Nephron (organoid): Measurements from ENCODE around the gene PHF13.

Experiments used
- H3K27ac Mint-ChIP-seq, 3 experiments: 2 replicates each; pipeline ENCODE4 v1.8.0; 2020; ENCODE audit warnings: mixed read lengths in 3 of 3, mild to moderate bottlenecking in 2 of 3, moderate library complexity in 1 of 3
- H3K27me3 Mint-ChIP-seq: 2 replicates; pipeline ENCODE4 v1.8.0; 2021; ENCODE audit warnings: low read depth, mild to moderate bottlenecking, moderate library complexity, mixed read lengths
- H3K36me3 Mint-ChIP-seq: 2 replicates; pipeline ENCODE4 v1.8.0; 2020; ENCODE audit warnings: low read depth, mixed read lengths
- H3K4me1 Mint-ChIP-seq: 2 replicates; pipeline ENCODE4 v1.8.0; 2020; ENCODE audit warnings: mixed read lengths
- H3K4me3 Mint-ChIP-seq, 3 experiments: 2 replicates each; pipeline ENCODE4 v1.8.0; 2020; ENCODE audit warnings: mild to moderate bottlenecking in 3 of 3, mixed read lengths in 3 of 3, moderate library complexity in 2 of 3
- H3K9me3 Mint-ChIP-seq: 2 replicates; pipeline ENCODE4 v1.8.0; 2020; ENCODE audit warnings: mixed read lengths
- CTCF ChIP-seq, 3 experiments: fragments of 200-600 bp; sonication (generic); IDR thresholded peaks; one replicate each; pipeline ENCODE4 v1.5.0; 2021; ENCODE audit warnings: antibody characterized with exemption in 3 of 3; ENCODE audit not compliant: unreplicated experiment in 3 of 3

The PHF13 gene

GRCh38 chr1:6602669-6603237, 10.8 kb upstream of the PHF13 start, which contains the start of gene KLHL21:
Gene KLHL21, minus strand, starts transcription at chr1:6602869. Its CDS starts 52 bp downstream, at chr1:6602817.
- Mint-ChIP-seq H3K27ac (peak within 1 kb of the TSS; percentile 99 to 100 (median 100)), H3K4me3 (peak within 1 kb of the TSS; percentile 92 to 98 (median 98)), H3K36me3 (peaks cover 3% of the 10 kb centered on the region), H3K4me1 (peaks cover 41% of the 10 kb centered on the region), H3K27me3 (no peaks in the 10 kb centered on the region), H3K9me3 (no peaks in the 10 kb centered on the region)
- TF ChIP-seq CTCF (IDR thresholded peaks at IDR 0.05; ENCODE audit: unreplicated experiment in 3 of 3): no peak

DNA sequence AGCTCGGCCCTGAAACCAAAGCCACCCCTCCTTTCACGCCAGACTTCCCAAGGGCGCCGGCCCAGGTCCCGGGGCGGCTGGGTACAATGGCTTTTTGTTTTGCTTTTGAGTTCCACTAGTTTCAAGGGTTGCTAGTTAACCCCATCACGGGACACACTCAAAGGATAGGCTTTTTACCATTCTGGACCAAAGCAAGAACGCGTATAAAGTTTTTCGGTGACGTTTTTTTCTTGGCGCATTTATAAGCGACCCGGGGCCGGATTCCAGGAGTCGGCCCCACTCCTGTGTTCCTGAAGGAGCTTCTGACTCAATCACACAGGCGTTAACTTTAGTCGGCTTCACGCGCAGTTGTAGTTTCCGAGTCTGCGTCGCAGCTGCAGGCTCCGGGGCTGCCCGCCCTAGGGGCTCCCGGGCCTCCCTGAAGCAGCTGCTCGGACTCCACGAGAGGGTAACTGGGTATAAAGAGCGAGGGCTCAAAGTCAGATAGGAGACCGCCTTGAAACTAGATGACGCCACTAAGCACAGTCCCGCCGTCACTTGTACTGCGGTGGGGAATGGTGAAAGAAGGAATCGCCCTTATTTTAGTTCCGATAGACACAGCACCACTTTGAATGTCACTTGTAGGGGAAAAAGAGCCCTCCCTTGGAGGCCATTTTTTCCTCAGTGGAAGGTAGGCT, 10.2 kb upstream of the PHF13 start:
- Mint-ChIP-seq H3K4me3 (peak overlapping the region; percentile 80 to 87 (median 84)), H3K36me3 (no peaks in the 10 kb centered on the region), H3K27ac (peak overlapping the region; percentile 99 to 100 (median 100)), H3K27me3 (no peaks in the 10 kb centered on the region), H3K9me3 (no peaks in the 10 kb centered on the region), H3K4me1 (peaks cover 43% of the 10 kb centered on the region)
- TF ChIP-seq CTCF (IDR thresholded peaks at IDR 0.05; ENCODE audit: unreplicated experiment in 3 of 3): no peak

GRCh38 chr1:6603915-6604558, 9.5 kb upstream of the PHF13 start:
- Mint-ChIP-seq H3K4me1 (peaks cover 42% of the 10 kb centered on the region), H3K9me3 (no peaks in the 10 kb centered on the region), H3K27me3 (no peaks in the 10 kb centered on the region), H3K36me3 (no peaks in the 10 kb centered on the region), H3K4me3 (peak overlapping the region; percentile 80 to 87 (median 84)), H3K27ac (peak overlapping the region; percentile 99 to 100 (median 100))
- peak in 1 of 3 experiments; percentile 13 for TF ChIP-seq CTCF (IDR thresholded peaks at IDR 0.05; ENCODE audit: unreplicated experiment in 3 of 3)

GRCh38 chr1:6612641-6613360, 730 bp upstream of the PHF13 start:
- peaks cover 4% of the 10 kb centered on the region for H3K36me3 Mint-ChIP-seq
- H3K27me3 Mint-ChIP-seq: no peaks in the 10 kb centered on the region
- peak overlapping the region; percentile 86 to 96 (median 95) for H3K27ac Mint-ChIP-seq
- no peaks in the 10 kb centered on the region for H3K9me3 Mint-ChIP-seq
- TF ChIP-seq CTCF (IDR thresholded peaks at IDR 0.05; ENCODE audit: unreplicated experiment in 3 of 3): no peak
- H3K4me1 Mint-ChIP-seq: peaks cover 33% of the 10 kb centered on the region
- peak overlapping the region; percentile 91 to 98 (median 93) for H3K4me3 Mint-ChIP-seq

DNA sequence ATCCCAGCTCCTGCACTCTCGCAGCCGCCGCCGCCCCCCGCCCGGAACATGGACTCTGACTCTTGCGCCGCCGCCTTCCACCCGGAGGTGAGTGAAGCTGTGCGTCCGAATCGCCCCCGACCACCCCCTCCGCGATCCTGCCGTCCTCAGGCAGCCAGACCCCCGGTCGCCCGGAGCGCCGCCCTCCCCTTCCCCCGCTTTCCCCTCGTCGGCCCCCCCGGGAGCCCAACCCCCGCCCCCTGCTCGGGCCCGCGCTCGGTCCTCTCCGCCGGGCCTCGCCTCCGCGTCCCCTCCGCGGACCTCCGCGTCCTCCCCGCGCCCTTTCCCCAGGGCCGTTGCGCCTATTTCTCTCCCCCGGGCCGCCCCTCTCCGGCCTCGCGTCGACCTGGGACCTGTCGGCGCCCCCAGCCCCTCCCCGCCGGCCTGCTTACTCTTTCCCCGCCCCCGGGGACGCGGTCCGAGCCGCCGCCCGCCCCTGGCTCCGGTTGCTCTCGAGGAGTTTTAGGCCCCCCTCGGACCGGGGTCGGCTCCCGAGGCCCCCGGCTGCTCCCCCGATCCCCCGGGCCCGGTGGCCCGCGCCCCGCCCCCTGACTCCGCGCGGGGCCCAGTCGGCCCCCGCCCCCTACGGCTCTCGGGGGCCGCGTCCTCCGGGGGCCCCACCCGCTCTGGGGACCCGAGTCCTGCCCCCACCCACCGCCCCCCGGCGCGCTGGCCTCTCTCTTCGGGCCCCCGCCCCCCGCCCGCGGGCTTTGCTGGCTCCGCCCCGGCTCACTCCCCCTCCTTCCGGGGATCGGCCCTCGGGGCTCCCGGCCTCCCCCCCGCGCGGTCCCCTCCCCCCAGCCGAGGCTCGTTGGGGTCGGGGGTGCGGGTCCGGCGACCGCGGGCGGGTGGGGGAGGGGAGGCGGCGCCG, 743 bp downstream of the PHF13 start:
- no peak for TF ChIP-seq CTCF (IDR thresholded peaks at IDR 0.05; ENCODE audit: unreplicated experiment in 3 of 3)
- Mint-ChIP-seq H3K4me3 (peak overlapping the region; percentile 86 to 93 (median 92)), H3K36me3 (peaks cover 12% of the 10 kb centered on the region), H3K27ac (no peak overlapping the region), H3K27me3 (no peaks in the 10 kb centered on the region), H3K4me1 (peaks cover 31% of the 10 kb centered on the region), H3K9me3 (no peaks in the 10 kb centered on the region)
